HepG2 (cell line): ENCODE data around the gene SGSH. TPM values are rescaled to one million over a fixed set of nuclear protein-coding genes. Genes with fewer than 3 reads are reported as not detected.

ENCODE experiments used
- ETV6 ChIP-seq: sonication (generic); formaldehyde crosslinking; conservative IDR thresholded peaks from 2 replicates; pipeline ENCODE4 v1.4.0; 2020; ENCODE audit warnings: missing genetic modification reagents
- EZH2 ChIP-seq: conservative IDR thresholded peaks from 2 replicates; pipeline ENCODE4 v1.6.1; 2012; ENCODE audit warnings: mild to moderate bottlenecking, low read depth, low read length, moderate library complexity
- GABPB1 ChIP-seq: IDR thresholded peaks from 2 replicates; pipeline ENCODE4 v1.6.1; 2016; ENCODE audit warnings: mild to moderate bottlenecking, missing genetic modification reagents, moderate library complexity, missing compliant biosample characterization
- KLF13 ChIP-seq: sonication (generic); formaldehyde crosslinking; IDR thresholded peaks from 2 replicates; pipeline ENCODE4 v1.4.0; 2020; ENCODE audit warnings: mild to moderate bottlenecking, missing genetic modification reagents
- MTF2 ChIP-seq: sonication (generic); formaldehyde crosslinking; IDR thresholded peaks from 2 replicates; pipeline ENCODE4 v1.5.0; 2020; ENCODE audit warnings: missing genetic modification reagents, borderline replicate concordance
- NRL ChIP-seq: sonication (generic); formaldehyde crosslinking; IDR thresholded peaks from 2 replicates; pipeline ENCODE4 v1.5.0; 2020; ENCODE audit warnings: missing genetic modification reagents, mild to moderate bottlenecking, moderate library complexity, borderline replicate concordance
- RELA ChIP-seq: sonication (generic); formaldehyde crosslinking; IDR thresholded peaks from 2 replicates; pipeline ENCODE4 v1.4.0; 2020; ENCODE audit warnings: missing genetic modification reagents
- SAP130 ChIP-seq: IDR thresholded peaks from 2 replicates; pipeline ENCODE4 v1.6.1; 2016; ENCODE audit warnings: low read depth
- ZFP1 ChIP-seq: IDR thresholded peaks from 2 replicates; pipeline ENCODE4 v1.6.1; 2016
- ZNF143 ChIP-seq: sonication (generic); formaldehyde crosslinking; IDR thresholded peaks from 2 replicates; pipeline ENCODE4 v1.4.0; 2020; ENCODE audit warnings: missing genetic modification reagents
- ZNF563 ChIP-seq: sonication (generic); formaldehyde crosslinking; IDR thresholded peaks from 2 replicates; pipeline ENCODE4 v1.8.0; 2022; ENCODE audit warnings: mild to moderate bottlenecking, moderate library complexity, missing genetic modification reagents
- ZNF619 ChIP-seq: sonication (generic); formaldehyde crosslinking; IDR thresholded peaks from 2 replicates; pipeline ENCODE4 v1.4.0; 2020; ENCODE audit warnings: mild to moderate bottlenecking, missing genetic modification reagents
- ZNF83 ChIP-seq: sonication (generic); formaldehyde crosslinking; IDR thresholded peaks from 2 replicates; pipeline ENCODE4 v1.4.0; 2020; ENCODE audit warnings: missing genetic modification reagents, mild to moderate bottlenecking, borderline replicate concordance
- ZSCAN20 ChIP-seq: sonication (generic); formaldehyde crosslinking; IDR thresholded peaks from 2 replicates; pipeline ENCODE4 v1.4.0; 2020; ENCODE audit warnings: missing genetic modification reagents, mild to moderate bottlenecking, borderline replicate concordance
- polyA plus RNA-seq, 8 experiments: library from polyadenylated mRNA; depleted of rRNA in 3 of 8; stranded (reverse) in 7 of 8; unstranded in 1 of 8; fragments of >200 nt; fragmentation: Illumina TruSeq in 4 of 8; extraction: Trizol in 4 of 8; gene quantifications; 2 replicates each; pipeline versions ENCODE4 v1.2.1 to v1.2.3, GENCODE V29; 2011 to 2016; ENCODE audit warnings: low read depth in 4 of 8, missing spikeins in 1 of 8, mixed read lengths in 1 of 8; ENCODE audit not compliant: insufficient read depth in 1 of 8
- total RNA-seq, 5 experiments: library from RNA; depleted of rRNA; stranded (reverse); fragments of >200 nt; fragmentation: Illumina TruSeq; extraction: Trizol; gene quantifications; 2 replicates each; pipeline ENCODE4 v1.2.3, GENCODE V29; 2016; ENCODE audit warnings: low read depth in 1 of 5
- TF ChIP-seq, protein P1 (sequence below): sonication (generic); formaldehyde crosslinking; IDR thresholded peaks from 2 replicates; pipeline ENCODE4 v1.5.1; 2020; ENCODE audit warnings: missing genetic modification reagents, mild to moderate bottlenecking, borderline replicate concordance
- TF ChIP-seq, protein P2 (sequence below): IDR thresholded peaks from 2 replicates; pipeline ENCODE4 v1.6.1; 2018; ENCODE audit warnings: missing genetic modification reagents, mild to moderate bottlenecking, missing compliant biosample characterization
- TF ChIP-seq, protein P3 (sequence below): sonication (generic); formaldehyde crosslinking; IDR thresholded peaks from 2 replicates; pipeline ENCODE4 v1.4.0; 2020; ENCODE audit warnings: missing genetic modification reagents, borderline replicate concordance

Gene SGSH
- total and polyA plus RNA-seq, 2 of the 13 experiments (the other 11 are each of a cell fraction or from before 2014, with no cell fraction given) = 12.2 to 17.6 TPM

DNA sequence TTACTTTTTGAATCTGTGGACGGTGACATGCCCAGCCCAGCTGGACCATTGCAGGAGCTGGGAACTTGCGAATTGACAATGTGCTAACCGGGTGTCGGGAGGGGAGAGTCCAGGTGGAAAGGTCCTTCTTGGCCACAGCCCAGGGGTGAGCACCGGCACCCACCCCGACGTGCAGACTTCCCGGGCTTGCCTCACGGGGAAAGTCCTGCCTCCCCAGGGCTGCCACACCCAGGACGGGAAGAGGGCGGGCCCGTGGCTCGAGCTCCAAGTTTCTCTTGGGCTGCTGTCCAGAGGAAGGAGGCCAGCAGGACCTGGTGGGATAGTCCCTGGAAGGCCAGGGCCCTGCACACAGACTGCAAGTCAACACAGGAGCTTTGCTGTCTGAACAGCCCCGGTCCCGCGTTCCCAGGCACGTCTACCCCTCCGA, 32.6 kb downstream of the SGSH start (continued):
- TF ChIP-seq ZNF83 (CRISPR knock-in tag) = no peak
- TF ChIP-seq, protein P1, sequence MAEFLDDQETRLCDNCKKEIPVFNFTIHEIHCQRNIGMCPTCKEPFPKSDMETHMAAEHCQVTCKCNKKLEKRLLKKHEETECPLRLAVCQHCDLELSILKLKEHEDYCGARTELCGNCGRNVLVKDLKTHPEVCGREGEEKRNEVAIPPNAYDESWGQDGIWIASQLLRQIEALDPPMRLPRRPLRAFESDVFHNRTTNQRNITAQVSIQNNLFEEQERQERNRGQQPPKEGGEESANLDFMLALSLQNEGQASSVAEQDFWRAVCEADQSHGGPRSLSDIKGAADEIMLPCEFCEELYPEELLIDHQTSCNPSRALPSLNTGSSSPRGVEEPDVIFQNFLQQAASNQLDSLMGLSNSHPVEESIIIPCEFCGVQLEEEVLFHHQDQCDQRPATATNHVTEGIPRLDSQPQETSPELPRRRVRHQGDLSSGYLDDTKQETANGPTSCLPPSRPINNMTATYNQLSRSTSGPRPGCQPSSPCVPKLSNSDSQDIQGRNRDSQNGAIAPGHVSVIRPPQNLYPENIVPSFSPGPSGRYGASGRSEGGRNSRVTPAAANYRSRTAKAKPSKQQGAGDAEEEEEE = no peak
- 0 out of 2 replicates have a peak, but pooled peaks have one; percentile 34 for TF ChIP-seq RELA (CRISPR knock-in tag)
- TF ChIP-seq GABPB1 (CRISPR knock-in tag) = peak; percentile 18; the same call in 1 of the 2 replicates
- no peak for TF ChIP-seq ETV6 (CRISPR knock-in tag)
- TF ChIP-seq ZNF143 (CRISPR knock-in tag) = no peak
- TF ChIP-seq SAP130 (CRISPR knock-in tag) = peak; percentile 45; the same call in 1 of the 2 replicates
- peak; percentile 92; the same call in 1 of the 2 replicates for TF ChIP-seq EZH2
- no peak for TF ChIP-seq ZNF619
- 0 out of 2 replicates have a peak, but pooled peaks have one; percentile 39 for TF ChIP-seq ZNF563 (CRISPR knock-in tag)
- TF ChIP-seq MTF2 = peak; percentile 69; the same call in 1 of the 2 replicates
- peak; percentile 26; the same call in 1 of the 2 replicates for TF ChIP-seq NRL
- no peak for TF ChIP-seq ZFP1 (CRISPR knock-in tag)
- TF ChIP-seq KLF13 (CRISPR knock-in tag) = no peak
- TF ChIP-seq, protein P2, sequence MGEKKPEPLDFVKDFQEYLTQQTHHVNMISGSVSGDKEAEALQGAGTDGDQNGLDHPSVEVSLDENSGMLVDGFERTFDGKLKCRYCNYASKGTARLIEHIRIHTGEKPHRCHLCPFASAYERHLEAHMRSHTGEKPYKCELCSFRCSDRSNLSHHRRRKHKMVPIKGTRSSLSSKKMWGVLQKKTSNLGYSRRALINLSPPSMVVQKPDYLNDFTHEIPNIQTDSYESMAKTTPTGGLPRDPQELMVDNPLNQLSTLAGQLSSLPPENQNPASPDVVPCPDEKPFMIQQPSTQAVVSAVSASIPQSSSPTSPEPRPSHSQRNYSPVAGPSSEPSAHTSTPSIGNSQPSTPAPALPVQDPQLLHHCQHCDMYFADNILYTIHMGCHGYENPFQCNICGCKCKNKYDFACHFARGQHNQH (CRISPR knock-in tag) = 0 out of 2 replicates have a peak, but pooled peaks have one; percentile 53
- TF ChIP-seq, protein P3, sequence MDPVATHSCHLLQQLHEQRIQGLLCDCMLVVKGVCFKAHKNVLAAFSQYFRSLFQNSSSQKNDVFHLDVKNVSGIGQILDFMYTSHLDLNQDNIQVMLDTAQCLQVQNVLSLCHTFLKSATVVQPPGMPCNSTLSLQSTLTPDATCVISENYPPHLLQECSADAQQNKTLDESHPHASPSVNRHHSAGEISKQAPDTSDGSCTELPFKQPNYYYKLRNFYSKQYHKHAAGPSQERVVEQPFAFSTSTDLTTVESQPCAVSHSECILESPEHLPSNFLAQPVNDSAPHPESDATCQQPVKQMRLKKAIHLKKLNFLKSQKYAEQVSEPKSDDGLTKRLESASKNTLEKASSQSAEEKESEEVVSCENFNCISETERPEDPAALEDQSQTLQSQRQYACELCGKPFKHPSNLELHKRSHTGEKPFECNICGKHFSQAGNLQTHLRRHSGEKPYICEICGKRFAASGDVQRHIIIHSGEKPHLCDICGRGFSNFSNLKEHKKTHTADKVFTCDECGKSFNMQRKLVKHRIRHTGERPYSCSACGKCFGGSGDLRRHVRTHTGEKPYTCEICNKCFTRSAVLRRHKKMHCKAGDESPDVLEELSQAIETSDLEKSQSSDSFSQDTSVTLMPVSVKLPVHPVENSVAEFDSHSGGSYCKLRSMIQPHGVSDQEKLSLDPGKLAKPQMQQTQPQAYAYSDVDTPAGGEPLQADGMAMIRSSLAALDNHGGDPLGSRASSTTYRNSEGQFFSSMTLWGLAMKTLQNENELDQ = no peak
- TF ChIP-seq ZSCAN20 (CRISPR knock-in tag) = no peak
